Mesenchymal stem cell (in vitro differentiated cells and primary cell): ENCODE results near the gene GPR42.

Experiments used
- DNase-seq: peaks from one replicate; pipeline ENCODE4 v3.0.0-alpha.2; 2013
- H2AFZ ChIP-seq: one replicate; pipeline ENCODE4 v1.6.1; 2013; ENCODE audit warnings: low read depth, mild to moderate bottlenecking, control low read depth, inconsistent platforms, low read length, moderate library complexity
- H2AK5ac ChIP-seq: 2 replicates; pipeline ENCODE4 v1.6.1; 2013; ENCODE audit warnings: low read length, moderate library complexity, mild to moderate bottlenecking, inconsistent platforms; ENCODE audit not compliant: severe bottlenecking
- H2BK120ac ChIP-seq: one replicate; pipeline ENCODE4 v1.6.1; 2013; ENCODE audit warnings: low read depth, mild to moderate bottlenecking, inconsistent platforms, low read length, moderate library complexity
- H2BK12ac ChIP-seq, 2 experiments: one replicate each; pipeline ENCODE4 v1.6.1; 2013; ENCODE audit warnings: inconsistent platforms in 2 of 2, low read length in 2 of 2, mild to moderate bottlenecking in 2 of 2, moderate library complexity in 2 of 2, control low read depth in 1 of 2
- H2BK15ac ChIP-seq: one replicate; pipeline ENCODE4 v1.6.1; 2013; ENCODE audit warnings: mild to moderate bottlenecking, low read depth, inconsistent platforms; ENCODE audit not compliant: poor library complexity, severe bottlenecking
- H2BK5ac ChIP-seq: 2 replicates; pipeline ENCODE4 v1.6.1; 2013; ENCODE audit warnings: low read depth, mild to moderate bottlenecking, low read length, control low read depth, inconsistent platforms; ENCODE audit not compliant: poor library complexity, severe bottlenecking
- H3K14ac ChIP-seq, 2 experiments: one replicate each; pipeline ENCODE4 v1.6.1; 2013; ENCODE audit warnings: inconsistent platforms in 2 of 2, low read length in 2 of 2, control low read depth in 1 of 2, mild to moderate bottlenecking in 1 of 2, moderate library complexity in 1 of 2
- H3K18ac ChIP-seq, 2 experiments: one replicate each; pipeline ENCODE4 v1.6.1; 2013; ENCODE audit warnings: inconsistent platforms in 2 of 2, low read length in 2 of 2, control low read depth in 1 of 2, low read depth in 1 of 2, mild to moderate bottlenecking in 1 of 2
- H3K23ac ChIP-seq, 2 experiments: one replicate each; pipeline ENCODE4 v1.6.1; 2013; ENCODE audit warnings: inconsistent platforms in 2 of 2, low read length in 2 of 2, mild to moderate bottlenecking in 2 of 2, moderate library complexity in 2 of 2, control low read depth in 1 of 2
- H3K27ac ChIP-seq: 2 replicates; pipeline ENCODE4 v1.5.1; 2013; ENCODE audit warnings: mild to moderate bottlenecking, moderate library complexity, low read length, control low read depth, inconsistent platforms; ENCODE audit not compliant: poor library complexity, severe bottlenecking
- H3K27me3 ChIP-seq, 2 experiments: 2 replicates each; pipeline versions ENCODE4 v1.6.1 to v1.7.0; 2013; ENCODE audit warnings: low read length in 2 of 2, mild to moderate bottlenecking in 2 of 2, moderate library complexity in 2 of 2, control low read depth in 1 of 2, inconsistent platforms in 1 of 2; ENCODE audit not compliant: control insufficient read depth in 1 of 2, insufficient read depth in 1 of 2
- H3K36me3 ChIP-seq, 2 experiments: 2 replicates each; pipeline versions ENCODE4 v1.6.1 to v1.7.0; 2013; ENCODE audit warnings: low read length in 2 of 2, control low read depth in 1 of 2, inconsistent platforms in 1 of 2, low read depth in 1 of 2, mild to moderate bottlenecking in 1 of 2; ENCODE audit not compliant: insufficient read depth in 2 of 2, control insufficient read depth in 1 of 2
- H3K4ac ChIP-seq, 2 experiments: one replicate each; pipeline ENCODE4 v1.6.1; 2013; ENCODE audit warnings: inconsistent platforms in 2 of 2, low read length in 2 of 2, mild to moderate bottlenecking in 2 of 2, moderate library complexity in 2 of 2, control low read depth in 1 of 2, low read depth in 1 of 2
- H3K4me1 ChIP-seq: 2 replicates; pipeline ENCODE4 v1.6.1; 2013; ENCODE audit warnings: low read depth, low read length, control low read depth; ENCODE audit not compliant: control insufficient read depth, insufficient read depth
- H3K4me2 ChIP-seq: 2 replicates; pipeline ENCODE4 v1.6.1; 2013; ENCODE audit warnings: low read length, mild to moderate bottlenecking, inconsistent platforms; ENCODE audit not compliant: poor library complexity, severe bottlenecking
- H3K4me3 ChIP-seq, 2 experiments: 2 replicates each; pipeline versions ENCODE4 v1.5.1 to v1.7.0; 2013; ENCODE audit warnings: low read length in 2 of 2, mild to moderate bottlenecking in 2 of 2, control low read depth in 1 of 2, low read depth in 1 of 2; ENCODE audit not compliant: insufficient read depth in 1 of 2
- H3K79me1 ChIP-seq: replicated peaks from 2 replicates; pipeline ENCODE4 v1.6.1; 2013; ENCODE audit warnings: mild to moderate bottlenecking, control low read depth, low read length, inconsistent platforms; ENCODE audit not compliant: poor library complexity, severe bottlenecking
- H3K9ac ChIP-seq: 2 replicates; pipeline ENCODE4 v1.7.0; 2013; ENCODE audit warnings: mild to moderate bottlenecking, low read length, moderate library complexity
- H3K9me3 ChIP-seq: 2 replicates; pipeline ENCODE4 v1.7.0; 2013; ENCODE audit warnings: mild to moderate bottlenecking, low read length; ENCODE audit not compliant: control insufficient read depth
- H4K8ac ChIP-seq: one replicate; pipeline ENCODE4 v1.6.1; 2013; ENCODE audit warnings: inconsistent platforms, mild to moderate bottlenecking, low read length, moderate library complexity
- H4K91ac ChIP-seq: one replicate; pipeline ENCODE4 v1.6.1; 2013; ENCODE audit warnings: mild to moderate bottlenecking, low read length, inconsistent platforms
- WGBS: methylation state at CpG from one replicate; pipeline ENCODE4 v1.1.7; 2013; ENCODE audit warnings: mixed read lengths; 5-methylcytosine and 5-hydroxymethylcytosine counted together

Gene GPR42

DNA sequence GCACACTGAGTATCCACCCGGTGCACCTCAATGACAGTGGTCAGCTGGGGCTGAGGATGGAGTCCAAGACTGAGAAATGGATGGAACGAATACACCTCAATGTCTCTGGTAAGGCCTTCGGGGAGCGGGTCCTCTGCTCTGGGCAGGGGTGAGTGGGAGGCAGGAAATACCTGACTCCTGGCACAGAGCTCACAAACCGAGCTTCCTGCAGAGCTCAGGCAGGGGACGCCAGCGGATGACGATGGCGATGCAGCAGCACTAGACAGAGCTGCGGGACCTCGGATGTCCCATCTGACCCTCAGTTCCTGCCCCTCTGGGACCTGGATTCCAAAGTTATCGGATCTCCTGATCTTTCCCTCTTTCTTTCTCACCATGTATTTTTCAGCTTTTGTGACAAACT is 38.1 kb upstream of the GPR42 start:
- H3K27me3 ChIP-seq = peaks cover 8 to 48% of the 10 kb centered on the region in 2 experiments
- no peak overlapping the region for H3K23ac ChIP-seq
- no peak overlapping the region for H2BK12ac ChIP-seq
- DNase-seq = no peak
- H3K79me1 ChIP-seq = no peaks in the 10 kb centered on the region
- H3K27ac ChIP-seq = no peak overlapping the region
- no peaks in the 10 kb centered on the region for H3K4me1 ChIP-seq
- H3K9me3 ChIP-seq = no peaks in the 10 kb centered on the region
- H4K91ac ChIP-seq = no peak overlapping the region
- no peak overlapping the region for H3K14ac ChIP-seq
- no peak overlapping the region for H2AK5ac ChIP-seq
- H3K4me3 ChIP-seq = no peak overlapping the region
- no peak overlapping the region for H3K4me2 ChIP-seq
- WGBS = 84% methylated on average over 12 of the region's 12 CpGs
- no peak overlapping the region for H2BK120ac ChIP-seq
- H2BK5ac ChIP-seq = no peak overlapping the region
- H3K9ac ChIP-seq = no peak overlapping the region
- no peak overlapping the region for H3K18ac ChIP-seq
- H4K8ac ChIP-seq = no peak overlapping the region
- no peak overlapping the region for H3K4ac ChIP-seq
- H3K36me3 ChIP-seq = no peaks in the 10 kb centered on the region
- H2AFZ ChIP-seq = no peak overlapping the region
- no peak overlapping the region for H2BK15ac ChIP-seq

DNA sequence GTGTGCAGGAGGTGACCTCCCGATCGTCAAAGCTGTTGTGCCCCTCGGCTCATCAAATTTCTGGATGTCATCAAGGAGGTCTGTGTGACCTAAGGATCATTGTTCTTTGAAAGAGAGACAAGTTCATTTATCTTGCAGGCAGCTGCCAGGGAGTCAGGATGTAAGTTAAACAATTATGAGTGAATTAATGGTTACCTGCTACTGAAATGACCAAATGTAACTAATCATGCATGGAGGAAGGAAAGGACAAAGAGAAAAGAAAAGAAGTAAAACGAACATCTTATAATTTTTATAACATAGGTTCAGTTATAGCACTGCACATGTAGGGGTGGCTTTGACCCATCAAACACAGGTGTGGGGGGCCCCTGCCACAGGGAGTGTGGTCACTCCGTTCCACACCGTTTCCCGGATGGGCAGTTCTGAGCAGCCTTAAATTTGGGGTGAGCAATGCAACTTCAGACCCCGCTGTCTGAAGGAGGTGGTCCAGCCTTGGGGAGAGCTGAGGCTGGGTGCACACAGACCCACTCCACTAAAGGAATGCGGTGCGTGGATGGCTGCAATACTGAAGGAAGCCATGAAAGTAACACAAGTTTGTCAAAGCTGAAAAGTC is 36.6 kb upstream of the GPR42 start:
- H3K27ac ChIP-seq = no peak overlapping the region
- H2AK5ac ChIP-seq = no peak overlapping the region
- no peaks in the 10 kb centered on the region for H3K9me3 ChIP-seq
- no peak for DNase-seq
- no peak overlapping the region for H3K9ac ChIP-seq
- H3K36me3 ChIP-seq = no peaks in the 10 kb centered on the region
- H3K4me3 ChIP-seq = no peak overlapping the region
- H3K4ac ChIP-seq = no peak overlapping the region
- no peak overlapping the region for H3K14ac ChIP-seq
- H2BK15ac ChIP-seq = no peak overlapping the region
- no peak overlapping the region for H2BK12ac ChIP-seq
- no peak overlapping the region for H3K4me2 ChIP-seq
- H4K91ac ChIP-seq = no peak overlapping the region
- no peaks in the 10 kb centered on the region for H3K4me1 ChIP-seq
- no peak overlapping the region for H3K18ac ChIP-seq
- no peaks in the 10 kb centered on the region for H3K79me1 ChIP-seq
- H3K27me3 ChIP-seq = peaks cover 4 to 45% of the 10 kb centered on the region in 2 experiments
- H2BK120ac ChIP-seq = no peak overlapping the region
- H2BK5ac ChIP-seq = no peak overlapping the region
- no peak overlapping the region for H3K23ac ChIP-seq
- H2AFZ ChIP-seq = no peak overlapping the region
- H4K8ac ChIP-seq = no peak overlapping the region
- 93% methylated on average over 9 of the region's 10 CpGs for WGBS

DNA sequence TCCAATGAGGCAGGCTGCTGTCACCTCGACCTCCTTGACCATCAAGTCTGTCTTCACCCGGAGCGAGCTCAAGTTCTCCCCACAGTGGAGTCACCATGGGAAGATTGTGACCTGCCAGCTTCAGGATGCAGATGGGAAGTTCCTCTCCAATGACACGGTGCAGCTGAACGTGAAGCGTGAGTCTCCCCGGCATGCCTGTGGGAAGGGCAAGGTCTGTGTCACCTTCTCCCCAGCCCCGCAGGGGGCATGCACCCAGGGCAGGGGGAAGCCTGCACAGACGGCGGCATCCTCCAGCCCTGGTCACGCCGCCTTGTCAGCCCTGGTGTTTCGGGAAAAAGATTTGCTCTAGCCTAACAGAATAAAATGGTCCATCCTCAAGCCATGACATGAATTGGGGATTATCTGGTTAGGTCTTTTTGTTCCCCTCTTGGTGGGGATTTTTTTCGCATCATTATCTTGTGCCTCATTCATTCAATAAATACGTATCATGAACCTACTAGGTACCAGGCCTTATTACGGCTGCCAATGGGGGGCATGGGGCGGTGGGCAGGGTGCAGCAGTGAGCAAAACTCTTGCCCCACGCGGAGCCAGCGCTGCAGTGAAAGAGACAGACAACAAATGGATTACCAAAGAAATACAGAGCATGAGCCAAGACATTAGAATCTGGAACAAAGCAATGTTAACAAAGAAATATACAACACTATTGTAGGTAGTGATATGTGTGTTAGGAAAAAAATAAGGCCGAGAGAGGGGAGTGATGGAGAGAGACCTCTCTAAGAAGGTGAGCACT is 34.5 kb upstream of the GPR42 start:
- Histone ChIP-seq H3K36me3 (no peaks in the 10 kb centered on the region), H3K9ac (no peak overlapping the region), H3K27ac (no peak overlapping the region), H3K27me3 (peaks cover 0 to 40% of the 10 kb centered on the region in 2 experiments), H2BK12ac (no peak overlapping the region), H3K4ac (no peak overlapping the region), H3K18ac (no peak overlapping the region), H3K9me3 (no peaks in the 10 kb centered on the region), H2AK5ac (no peak overlapping the region), H2AFZ (no peak overlapping the region), H3K4me2 (no peak overlapping the region), H3K79me1 (no peaks in the 10 kb centered on the region), H2BK5ac (no peak overlapping the region), H4K91ac (no peak overlapping the region), H3K14ac (peak overlapping the region in 1 of 2 experiments; percentile 11), H3K4me1 (no peaks in the 10 kb centered on the region), H4K8ac (no peak overlapping the region), H2BK15ac (no peak overlapping the region), H2BK120ac (no peak overlapping the region), H3K4me3 (no peak overlapping the region), H3K23ac (no peak overlapping the region)
- DNase-seq = no peak
- WGBS = 91% methylated on average over 21 of the region's 21 CpGs

DNA sequence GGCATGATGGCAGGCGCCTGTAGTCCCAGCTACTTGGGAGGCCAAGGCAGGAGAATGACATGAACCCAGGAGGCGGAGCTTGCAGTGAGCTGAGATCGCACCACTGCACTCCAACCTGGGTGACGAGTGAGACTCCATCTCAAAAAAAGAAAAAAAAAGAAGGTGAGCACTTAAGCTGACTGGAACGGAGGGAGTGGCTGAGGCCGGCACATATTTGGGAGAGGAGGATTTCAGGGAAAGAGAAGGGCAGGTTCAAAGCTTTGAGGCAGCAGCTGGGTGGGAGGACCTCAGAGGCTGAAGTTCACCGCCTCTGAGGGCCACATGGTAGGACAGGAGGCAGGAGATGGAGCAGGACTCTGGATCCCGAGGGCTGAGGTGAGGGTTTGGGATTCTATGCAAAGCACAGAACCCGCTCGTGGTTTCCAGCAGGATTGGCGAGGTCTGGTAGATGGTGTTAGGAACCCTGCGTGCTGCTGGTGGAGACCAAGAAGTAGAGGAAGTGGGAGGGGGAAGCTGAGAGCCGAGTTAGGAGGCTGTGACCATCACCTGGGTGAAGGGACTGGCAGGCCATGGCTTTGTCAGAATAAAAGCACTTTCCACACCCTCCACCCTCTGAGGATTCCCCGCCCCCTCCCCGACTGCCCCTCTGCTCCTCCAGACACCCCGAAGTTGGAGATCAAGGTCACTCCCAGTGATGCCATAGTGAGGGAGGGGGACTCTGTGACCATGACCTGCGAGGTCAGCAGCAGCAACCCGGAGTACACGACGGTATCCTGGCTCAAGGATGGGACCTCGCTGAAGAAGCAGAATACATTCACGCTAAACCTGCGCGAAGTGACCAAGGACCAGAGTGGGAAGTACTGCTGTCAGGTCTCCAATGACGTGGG is 33.5 kb upstream of the GPR42 start:
- Histone ChIP-seq H3K36me3 (no peaks in the 10 kb centered on the region), H3K18ac (no peak overlapping the region), H3K27ac (no peak overlapping the region), H3K4me3 (no peak overlapping the region), H2BK5ac (no peak overlapping the region), H3K23ac (no peak overlapping the region), H2BK15ac (no peak overlapping the region), H4K91ac (no peak overlapping the region), H3K79me1 (no peaks in the 10 kb centered on the region), H2BK120ac (no peak overlapping the region), H3K14ac (no peak overlapping the region), H2BK12ac (no peak overlapping the region), H3K9ac (no peak overlapping the region), H3K4me1 (no peaks in the 10 kb centered on the region), H3K4me2 (no peak overlapping the region), H3K4ac (no peak overlapping the region), H3K27me3 (peaks cover 0 to 41% of the 10 kb centered on the region in 2 experiments), H3K9me3 (no peaks in the 10 kb centered on the region), H2AFZ (no peak overlapping the region), H2AK5ac (no peak overlapping the region), H4K8ac (no peak overlapping the region)
- DNase-seq = no peak
- WGBS = 85% methylated on average over 23 of the region's 25 CpGs
